Activated naive CD8-positive, alpha-beta T cell (primary cell): ENCODE data around the gene APOM.

Experiments
- H3K27ac Mint-ChIP-seq: one replicate; pipeline ENCODE4 v1.8.0; 2021; ENCODE audit warnings: mixed read lengths
- H3K27me3 Mint-ChIP-seq: one replicate; pipeline ENCODE4 v1.8.0; 2021; ENCODE audit warnings: mixed read lengths
- H3K36me3 Mint-ChIP-seq: one replicate; pipeline ENCODE4 v1.8.0; 2021; ENCODE audit warnings: mixed read lengths
- H3K4me1 Mint-ChIP-seq: one replicate; pipeline ENCODE4 v1.8.0; 2021; ENCODE audit warnings: low read depth, mixed read lengths
- H3K4me3 Mint-ChIP-seq: one replicate; pipeline ENCODE4 v1.8.0; 2021; ENCODE audit warnings: mild to moderate bottlenecking, mixed read lengths
- H3K9me3 Mint-ChIP-seq: one replicate; pipeline ENCODE4 v1.8.0; 2021; ENCODE audit warnings: low read depth, mixed read lengths

Gene APOM

GRCh38 chr6:31692886-31693285, 37.2 kb downstream of the APOM start:
- no peak overlapping the region for H3K27ac Mint-ChIP-seq
- no peaks in the 10 kb centered on the region for H3K27me3 Mint-ChIP-seq
- no peaks in the 10 kb centered on the region for H3K36me3 Mint-ChIP-seq
- H3K4me3 Mint-ChIP-seq = no peak overlapping the region
- H3K9me3 Mint-ChIP-seq = no peaks in the 10 kb centered on the region
- H3K4me1 Mint-ChIP-seq = peaks cover 7% of the 10 kb centered on the region

GRCh38 chr6:31693535-31693934, 37.8 kb downstream of the APOM start:
- no peak overlapping the region for H3K27ac Mint-ChIP-seq
- no peaks in the 10 kb centered on the region for H3K9me3 Mint-ChIP-seq
- H3K4me3 Mint-ChIP-seq = no peak overlapping the region
- peaks cover 10% of the 10 kb centered on the region for H3K4me1 Mint-ChIP-seq
- no peaks in the 10 kb centered on the region for H3K27me3 Mint-ChIP-seq
- H3K36me3 Mint-ChIP-seq = peaks cover 2% of the 10 kb centered on the region

- H3K27ac Mint-ChIP-seq = peak overlapping the region; percentile 17
- peaks cover 33% of the 10 kb centered on the region for H3K4me1 Mint-ChIP-seq
- no peak overlapping the region for H3K4me3 Mint-ChIP-seq
- H3K36me3 Mint-ChIP-seq = peaks cover 2% of the 10 kb centered on the region
- no peaks in the 10 kb centered on the region for H3K9me3 Mint-ChIP-seq
- no peaks in the 10 kb centered on the region for H3K27me3 Mint-ChIP-seq
Observed at GRCh38 chr6:31697555-31697954, 41.9 kb downstream of the APOM start.

DNA sequence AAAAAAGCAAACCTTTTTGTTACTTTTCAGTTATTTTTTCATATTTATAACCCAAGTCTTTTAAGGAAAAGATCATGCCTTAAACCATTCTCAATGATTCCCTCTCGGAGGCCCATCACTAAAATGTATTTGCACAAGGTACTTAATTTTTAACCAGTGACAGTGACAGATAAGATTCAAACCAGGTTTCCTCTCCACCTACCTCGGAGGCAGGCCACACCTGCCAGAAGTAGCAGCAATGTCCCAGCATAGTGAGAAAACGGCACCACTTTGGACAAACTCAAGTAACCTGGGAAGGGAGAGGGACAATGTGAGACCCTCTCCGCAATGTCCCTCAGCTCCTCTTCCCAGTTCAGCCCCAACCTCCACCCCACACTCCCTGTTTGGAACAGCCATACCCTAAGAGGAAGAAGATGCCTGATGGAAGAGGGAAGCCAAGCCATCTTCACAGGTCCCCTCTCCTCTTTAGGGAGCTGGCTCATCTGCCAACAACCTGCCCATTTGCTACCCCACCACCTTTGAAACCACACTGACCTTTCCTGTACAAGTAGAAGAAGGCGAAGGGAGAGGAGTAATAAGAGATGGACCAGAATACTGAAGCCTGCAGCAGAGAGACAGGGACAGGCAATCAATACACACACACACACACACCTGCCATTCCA, 45.2 kb downstream of the APOM start:
- Mint-ChIP-seq H3K4me3 (peak overlapping the region; percentile 100), H3K4me1 (peaks cover 38% of the 10 kb centered on the region), H3K36me3 (peaks cover 4% of the 10 kb centered on the region), H3K27ac (peak overlapping the region; percentile 46), H3K9me3 (no peaks in the 10 kb centered on the region), H3K27me3 (no peaks in the 10 kb centered on the region)

- Mint-ChIP-seq H3K36me3 (peaks cover 4% of the 10 kb centered on the region), H3K4me3 (peak overlapping the region; percentile 100), H3K27ac (peak overlapping the region; percentile 98), H3K4me1 (peaks cover 38% of the 10 kb centered on the region), H3K27me3 (no peaks in the 10 kb centered on the region), H3K9me3 (no peaks in the 10 kb centered on the region)
Observed at GRCh38 chr6:31701666-31702404, 46.1 kb downstream of the APOM start.

- H3K36me3 Mint-ChIP-seq = peaks cover 4% of the 10 kb centered on the region
- H3K9me3 Mint-ChIP-seq = no peaks in the 10 kb centered on the region
- no peaks in the 10 kb centered on the region for H3K27me3 Mint-ChIP-seq
- peak overlapping the region; percentile 100 for H3K4me3 Mint-ChIP-seq
- H3K4me1 Mint-ChIP-seq = peaks cover 35% of the 10 kb centered on the region
- peak overlapping the region; percentile 98 for H3K27ac Mint-ChIP-seq
Observed at GRCh38 chr6:31702405-31702818, 46.7 kb downstream of the APOM start.

DNA sequence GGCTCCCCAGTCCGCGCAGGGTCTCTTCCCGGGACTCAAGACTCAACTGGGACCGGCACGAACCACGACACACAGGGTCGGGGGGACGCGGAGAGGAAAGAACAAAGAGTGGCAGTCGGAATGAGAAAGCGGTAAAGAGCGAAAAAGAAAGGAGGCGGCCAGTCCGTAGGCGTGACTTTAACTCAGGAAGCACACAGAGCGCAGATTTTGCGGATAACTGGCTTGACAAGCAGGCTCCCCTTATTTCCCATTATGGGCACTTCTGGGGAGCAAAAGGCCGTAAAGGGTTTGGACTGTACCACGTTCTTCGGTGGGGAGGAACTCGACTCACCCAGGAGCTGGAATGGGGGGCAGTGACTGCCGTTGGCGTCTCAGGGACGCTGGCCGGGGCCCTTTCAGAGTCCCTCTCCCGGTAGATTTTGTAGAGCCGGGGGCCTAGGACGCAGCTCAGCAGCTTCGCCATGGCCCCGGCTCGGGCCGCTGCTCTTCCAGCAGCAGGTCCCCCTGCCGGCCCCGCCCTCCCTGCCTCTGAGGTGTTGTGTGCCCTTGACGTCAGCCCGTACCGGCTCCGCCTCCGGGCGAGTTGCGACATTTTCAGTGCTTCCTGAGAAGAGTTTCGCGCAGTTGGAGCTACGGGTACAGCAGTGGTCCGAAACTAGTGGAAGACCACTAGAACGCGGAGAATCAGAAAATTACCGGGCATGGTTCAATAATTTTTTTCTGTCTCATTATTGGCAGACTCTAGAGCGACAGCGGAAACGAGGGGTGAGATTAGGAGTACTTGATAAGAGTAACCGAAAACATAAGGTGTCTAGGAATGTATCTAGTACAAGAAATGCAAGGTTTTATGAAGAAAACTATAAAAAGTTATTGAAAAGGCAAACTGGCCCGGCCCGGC, 47.4 kb downstream of the APOM start, which contains the start of gene ABHD16A:
Gene ABHD16A, minus strand, starts transcription at position 506 of the 898 bp plus-strand sequence. Its CDS starts 43 bp downstream, at position 463.
- no peaks in the 10 kb centered on the region for H3K27me3 Mint-ChIP-seq
- no peaks in the 10 kb centered on the region for H3K9me3 Mint-ChIP-seq
- peak within 1 kb of the TSS; percentile 100 for H3K4me3 Mint-ChIP-seq
- peak within 1 kb of the TSS; percentile 98 for H3K27ac Mint-ChIP-seq
- H3K36me3 Mint-ChIP-seq = peaks cover 2% of the 10 kb centered on the region
- H3K4me1 Mint-ChIP-seq = peaks cover 29% of the 10 kb centered on the region

DNA sequence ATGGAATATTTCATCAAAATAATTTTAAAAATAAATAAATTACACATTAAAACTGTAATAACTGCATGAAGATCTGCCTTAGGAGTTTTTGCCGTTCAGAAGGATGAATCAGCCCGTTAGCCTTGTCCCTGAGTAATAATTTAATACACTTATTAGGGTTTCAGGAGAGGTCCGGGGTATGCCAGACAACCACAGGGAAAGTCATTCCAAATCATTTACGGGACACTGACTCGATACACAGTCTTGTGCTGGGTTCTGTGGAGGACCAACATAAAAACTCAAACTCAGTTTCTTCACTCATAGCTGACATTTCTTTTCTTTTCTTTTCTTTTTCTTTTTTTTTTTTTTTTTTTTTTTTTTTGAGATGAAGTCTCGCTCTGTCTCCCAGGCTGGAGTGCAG, 50.2 kb downstream of the APOM start:
- Mint-ChIP-seq H3K4me3 (no peak overlapping the region), H3K27me3 (no peaks in the 10 kb centered on the region), H3K27ac (no peak overlapping the region), H3K36me3 (peaks cover 2% of the 10 kb centered on the region), H3K4me1 (peaks cover 25% of the 10 kb centered on the region), H3K9me3 (no peaks in the 10 kb centered on the region)

DNA sequence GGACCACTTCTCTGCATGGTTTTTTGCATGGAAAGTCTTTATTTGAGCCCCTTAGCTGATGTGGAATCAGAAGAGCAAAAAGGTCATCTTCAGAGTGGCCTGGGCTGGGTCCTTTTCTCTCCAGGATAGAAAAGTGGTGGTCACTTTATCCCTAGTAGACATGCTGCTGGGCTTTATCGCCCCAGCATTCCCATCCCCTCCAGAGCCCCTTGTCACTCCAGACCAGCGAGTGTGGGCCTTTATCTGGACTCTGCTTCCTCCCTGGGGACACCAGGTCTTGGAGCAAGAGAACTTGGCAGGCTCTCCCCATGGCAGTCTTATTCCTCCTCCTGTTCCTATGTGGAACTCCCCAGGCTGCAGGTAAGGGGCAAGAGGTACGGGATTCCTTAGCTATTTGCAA, 50.9 kb downstream of the APOM start, which contains the start of gene LY6G6F:
Gene LY6G6F, plus strand, starts transcription at position 268 of the 400 bp plus-strand sequence. Its CDS starts 41 bp downstream, at position 309.
- H3K4me3 Mint-ChIP-seq = no peak within 1 kb of the TSS
- H3K4me1 Mint-ChIP-seq = peaks cover 24% of the 10 kb centered on the region
- H3K27me3 Mint-ChIP-seq = no peaks in the 10 kb centered on the region
- H3K9me3 Mint-ChIP-seq = no peaks in the 10 kb centered on the region
- peaks cover 2% of the 10 kb centered on the region for H3K36me3 Mint-ChIP-seq
- no peak within 1 kb of the TSS for H3K27ac Mint-ChIP-seq

- Mint-ChIP-seq H3K27me3 (no peaks in the 10 kb centered on the region), H3K27ac (no peak overlapping the region)
Observed at GRCh38 chr6:31707701-31708100, 52.0 kb downstream of the APOM start.

More at GRCh38 chr6:31707701-31708100, 52.0 kb downstream of the APOM start:
- Mint-ChIP-seq H3K36me3 (peaks cover 2% of the 10 kb centered on the region), H3K9me3 (no peaks in the 10 kb centered on the region), H3K4me3 (no peak overlapping the region), H3K4me1 (peaks cover 14% of the 10 kb centered on the region)
